Neuronal stem cell (in vitro differentiated cells): ENCODE data around the gene NAALADL2. TPM values are rescaled to one million over a fixed set of nuclear protein-coding genes. Genes with fewer than 3 reads are reported as not detected.

Source experiments
- DNase-seq: peaks from one replicate; pipeline ENCODE4 v3.0.0-alpha.2; 2013; ENCODE audit warnings: low spot score
- H2AFZ ChIP-seq: one replicate; pipeline ENCODE4 v1.6.1; 2013; ENCODE audit warnings: mild to moderate bottlenecking, low read length, inconsistent platforms
- H2AK5ac ChIP-seq: 2 replicates; pipeline ENCODE4 v1.6.1; 2013; ENCODE audit warnings: low read depth, mild to moderate bottlenecking, inconsistent platforms, low read length, moderate library complexity, mixed read lengths
- H2BK120ac ChIP-seq: 2 replicates; pipeline ENCODE4 v1.6.1; 2013; ENCODE audit warnings: low read depth, mild to moderate bottlenecking, inconsistent platforms, low read length, moderate library complexity, mixed read lengths
- H2BK12ac ChIP-seq: one replicate; pipeline ENCODE4 v1.6.1; 2013; ENCODE audit warnings: low read length, inconsistent platforms
- H2BK15ac ChIP-seq: 2 replicates; pipeline ENCODE4 v1.6.1; 2013; ENCODE audit warnings: mild to moderate bottlenecking, low read length, inconsistent platforms, mixed read lengths
- H2BK5ac ChIP-seq: one replicate; pipeline ENCODE4 v1.6.1; 2013; ENCODE audit warnings: inconsistent platforms, mild to moderate bottlenecking, low read length, moderate library complexity
- H3K14ac ChIP-seq: one replicate; pipeline ENCODE4 v1.6.1; 2013; ENCODE audit warnings: low read length, inconsistent platforms
- H3K18ac ChIP-seq: 2 replicates; pipeline ENCODE4 v1.6.1; 2013; ENCODE audit warnings: low read length, inconsistent platforms
- H3K23ac ChIP-seq: 2 replicates; pipeline ENCODE4 v1.6.1; 2013; ENCODE audit warnings: low read depth, mild to moderate bottlenecking, mixed read lengths, low read length, inconsistent platforms; ENCODE audit not compliant: poor library complexity
- H3K27ac ChIP-seq: replicated peaks from 3 replicates; pipeline ENCODE4 v1.5.1; 2013; ENCODE audit warnings: low read length, inconsistent platforms
- H3K27me3 ChIP-seq, 3 experiments: 2 replicates each; pipeline ENCODE4 v1.6.1; 2013; ENCODE audit warnings: low read length in 3 of 3, mild to moderate bottlenecking in 2 of 3, inconsistent platforms in 1 of 3, low read depth in 1 of 3, mixed read lengths in 1 of 3, moderate library complexity in 1 of 3; ENCODE audit not compliant: control insufficient read depth in 3 of 3, insufficient read depth in 3 of 3
- H3K36me3 ChIP-seq, 2 donors: replicated peaks in 1 of 2; 2 replicates each; pipeline ENCODE4 v1.6.1; 2013; ENCODE audit warnings: low read length in 2 of 2; ENCODE audit not compliant: control insufficient read depth in 2 of 2, insufficient read depth in 2 of 2
- H3K4ac ChIP-seq: 2 replicates; pipeline ENCODE4 v1.6.1; 2013; ENCODE audit warnings: inconsistent platforms, mild to moderate bottlenecking, low read length, moderate library complexity
- H3K4me1 ChIP-seq, 2 donors: 1 replicate in 1 of 2; 2 replicates in 1 of 2; pipeline ENCODE4 v1.6.1; 2013; ENCODE audit warnings: low read length in 2 of 2, low read depth in 1 of 2; ENCODE audit not compliant: control insufficient read depth in 2 of 2, insufficient read depth in 1 of 2
- H3K4me2 ChIP-seq: one replicate; pipeline ENCODE4 v1.6.1; 2013; ENCODE audit warnings: mild to moderate bottlenecking, low read length, inconsistent platforms; ENCODE audit not compliant: insufficient read depth, poor library complexity, severe bottlenecking
- H3K4me3 ChIP-seq, 2 donors: 2 replicates each; pipeline ENCODE4 v1.5.1; 2013; ENCODE audit warnings: low read length in 2 of 2, mild to moderate bottlenecking in 2 of 2, inconsistent platforms in 1 of 2, moderate library complexity in 1 of 2
- H3K79me1 ChIP-seq: one replicate; pipeline ENCODE4 v1.6.1; 2013; ENCODE audit warnings: low read depth, mild to moderate bottlenecking, inconsistent platforms, low read length, moderate library complexity
- H3K9ac ChIP-seq: one replicate; pipeline ENCODE4 v1.6.1; 2013; ENCODE audit warnings: mild to moderate bottlenecking, low read depth, low read length, inconsistent platforms; ENCODE audit not compliant: poor library complexity
- H3K9me3 ChIP-seq, 2 donors: replicated peaks in 1 of 2; 2 replicates each; pipeline versions ENCODE3 to v1.6.1; 2013; ENCODE audit warnings: low read length in 2 of 2, mild to moderate bottlenecking in 2 of 2, inconsistent platforms in 1 of 2, low read depth in 1 of 2, mixed read lengths in 1 of 2, moderate library complexity in 1 of 2; ENCODE audit not compliant: control insufficient read depth in 2 of 2, insufficient read depth in 1 of 2
- H4K8ac ChIP-seq: one replicate; pipeline ENCODE4 v1.6.1; 2013; ENCODE audit warnings: low read depth, mild to moderate bottlenecking, inconsistent platforms, low read length, moderate library complexity
- H4K91ac ChIP-seq: one replicate; pipeline ENCODE4 v1.6.1; 2013; ENCODE audit warnings: low read length, low read depth, mild to moderate bottlenecking, inconsistent platforms; ENCODE audit not compliant: poor library complexity
- WGBS, 2 donors: extraction: QIAGEN DNeasy Blood & Tissue Kit; methylation state at CpG; one replicate each; pipeline ENCODE4 v1.1.7; 2013; ENCODE audit warnings: missing lambda C conversion rate in 2 of 2, mixed read lengths in 1 of 2; ENCODE audit not compliant: insufficient read length in 2 of 2, insufficient replicate concordance in 1 of 2; ENCODE audit errors: extremely low coverage in 2 of 2; 5-methylcytosine and 5-hydroxymethylcytosine counted together
- small RNA-seq: library from polyadenylated mRNA; stranded (forward); fragments of <200 nt; extraction: miRNeasy Mini kit (QIAGEN cat#:217004); gene quantifications from one replicate; pipeline ENCODE3, GENCODE V24; 2013; ENCODE audit not compliant: insufficient read depth

NAALADL2 gene

DNA sequence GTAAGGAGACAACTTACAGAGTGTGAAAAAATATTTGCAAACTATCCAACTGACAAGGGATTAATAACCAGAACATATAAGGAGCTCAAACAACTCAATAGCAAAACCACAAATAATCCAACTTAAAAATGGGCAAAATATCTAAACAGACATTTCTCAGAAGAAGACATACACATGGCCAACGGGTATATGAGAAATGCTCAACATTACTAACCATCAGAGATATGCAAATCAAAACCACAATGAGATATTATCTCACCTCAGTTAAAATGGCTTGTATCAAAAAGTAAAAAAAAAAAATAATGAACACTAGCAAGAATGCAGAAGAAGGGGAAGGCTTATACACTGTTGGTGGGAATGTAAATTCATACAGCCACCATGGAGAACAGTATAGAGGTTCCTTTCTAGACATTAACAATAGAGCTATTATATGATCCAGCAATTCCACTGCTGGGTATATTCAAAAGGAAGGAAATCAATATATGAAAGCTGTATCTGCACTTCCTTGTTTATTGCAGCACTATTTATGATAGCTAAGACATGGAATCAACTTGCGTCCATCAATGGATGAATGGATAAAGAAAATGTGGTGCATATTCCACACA, 998.6 kb downstream of the NAALADL2 start:
- no peak overlapping the region for H2BK120ac ChIP-seq
- no peak overlapping the region for H3K23ac ChIP-seq
- H3K4me2 ChIP-seq = no peak overlapping the region
- H3K18ac ChIP-seq = no peak overlapping the region
- DNase-seq = no peak
- no peak overlapping the region for H3K9ac ChIP-seq
- no peak overlapping the region for H2BK5ac ChIP-seq
- no peaks in the 10 kb centered on the region for H3K79me1 ChIP-seq
- H3K9me3 ChIP-seq = no peaks in the 10 kb centered on the region
- no peak overlapping the region for H3K14ac ChIP-seq
- H2BK12ac ChIP-seq = no peak overlapping the region
- H4K8ac ChIP-seq = no peak overlapping the region
- no peaks in the 10 kb centered on the region for H3K36me3 ChIP-seq
- no peak overlapping the region for H2AK5ac ChIP-seq
- no peak overlapping the region for H3K4me3 ChIP-seq
- H3K27ac ChIP-seq = no peak overlapping the region
- H3K4me1 ChIP-seq = no peaks in the 10 kb centered on the region
- H3K4ac ChIP-seq = no peak overlapping the region
- no CpG with 5 or more reads among the region's 2 CpGs for WGBS, 2 donors
- H2AFZ ChIP-seq = no peak overlapping the region
- no peaks in the 10 kb centered on the region for H3K27me3 ChIP-seq
- no peak overlapping the region for H4K91ac ChIP-seq
- H2BK15ac ChIP-seq = no peak overlapping the region

Small RNA genes within 50 kb of the gene (small RNA-seq; reads per million reads assigned to genes)
- gene MIR4789 (not detected), gene RNU4-91P (not detected), gene RNU6-1233P (not detected), gene RNU6-1317P (not detected)
